Caco-2 (cell line): Measurements from ENCODE around the gene PCBD1. TPM values are rescaled to one million over a fixed set of nuclear protein-coding genes. Genes with fewer than 3 reads are reported as not detected.

Experiments
- BruUV-seq: library from RNA; stranded (reverse); fragments of 400-500 nt; replicated peaks from 2 replicates; lab custom pipeline; 2021; lab: Mats Ljungman, UMichigan
- CTCF ChIA-PET: fragments of 300-600 bp; sonication (Branson Sonifier 250); formaldehyde crosslinking; loops from one replicate; lab custom pipeline; 2022; ENCODE audit warnings: antibody characterized with exemption; lab: Charles Lee
- POLR2A ChIA-PET: fragments of 300-600 bp; sonication (Branson Sonifier 250); formaldehyde crosslinking; loops from one replicate; lab custom pipeline; 2022; ENCODE audit warnings: antibody characterized with exemption; lab: Charles Lee
- DNase-seq, 2 experiments: peaks; one replicate each; pipeline versions ENCODE4 v3.0.0 to v3.0.0-alpha.2; 2020 to 2022
- H3K27me3 ChIP-seq: replicated peaks from 2 replicates; pipeline ENCODE4 v1.6.0; 2011; ENCODE audit warnings: low read length; ENCODE audit not compliant: control insufficient read depth, insufficient read depth
- H3K36me3 ChIP-seq: 2 replicates; pipeline ENCODE4 v1.5.1; 2011; ENCODE audit warnings: low read length; ENCODE audit not compliant: control insufficient read depth, insufficient read depth
- H3K4me1 ChIP-seq: fragments of 250-450 bp; sonication (Bioruptor Pico); 2 replicates; pipeline ENCODE4 v1.5.1; 2020; ENCODE audit warnings: mild to moderate bottlenecking
- H3K4me3 ChIP-seq: 2 replicates; pipeline ENCODE4 v1.5.1; 2011; ENCODE audit warnings: low read depth, mild to moderate bottlenecking, control low read depth, low read length
- H3K9me3 ChIP-seq: fragments of 250-450 bp; sonication (Bioruptor Pico); 2 replicates; pipeline ENCODE4 v1.5.1; 2020; ENCODE audit warnings: mild to moderate bottlenecking, moderate library complexity
- H3K27ac Mint-ChIP-seq: one replicate; pipeline ENCODE4 v1.8.0; 2022; ENCODE audit warnings: mixed read lengths; ENCODE audit not compliant: unreplicated experiment
- H3K27me3 Mint-ChIP-seq: one replicate; pipeline ENCODE4 v1.8.0; 2022; ENCODE audit warnings: mixed read lengths; ENCODE audit not compliant: insufficient read depth, unreplicated experiment
- H3K36me3 Mint-ChIP-seq: one replicate; pipeline ENCODE4 v1.8.0; 2022; ENCODE audit warnings: mild to moderate bottlenecking, mixed read lengths; ENCODE audit not compliant: insufficient read depth, unreplicated experiment
- H3K4me1 Mint-ChIP-seq: one replicate; pipeline ENCODE4 v1.8.0; 2022; ENCODE audit warnings: low read depth, mixed read lengths; ENCODE audit not compliant: unreplicated experiment
- H3K4me3 Mint-ChIP-seq: one replicate; pipeline ENCODE4 v1.8.0; 2022; ENCODE audit warnings: mild to moderate bottlenecking, moderate library complexity, mixed read lengths; ENCODE audit not compliant: unreplicated experiment
- H3K9me3 Mint-ChIP-seq: one replicate; pipeline ENCODE4 v1.8.0; 2022; ENCODE audit warnings: mixed read lengths; ENCODE audit not compliant: unreplicated experiment
- CTCF ChIP-seq, 2 experiments: fragments of 200-600 bp in 1 of 2; IDR thresholded peaks; 1 replicate in 1 of 2; 2 replicates in 1 of 2; pipeline versions ENCODE4 v1.5.1 to v1.8.0; 2011 to 2022; ENCODE audit warnings: antibody characterized with exemption in 1 of 2, control low read depth in 1 of 2, inconsistent platforms in 1 of 2, low read depth in 1 of 2, low read length in 1 of 2, mild to moderate bottlenecking in 1 of 2, moderate library complexity in 1 of 2; ENCODE audit not compliant: insufficient read depth in 1 of 2, severe bottlenecking in 1 of 2, unreplicated experiment in 1 of 2
- intact Hi-C: fragments of 100-400 bp; cut with micrococcal nuclease; formaldehyde crosslinking; loops from one replicate; pipeline ENCODE4 v1.10.0; 2022; ENCODE audit not compliant: unreplicated experiment
- total RNA-seq: library from RNA; stranded (reverse); gene quantifications from 2 replicates; pipeline ENCODE4 v1.2.3, GENCODE V29; 2022

Gene PCBD1
- total RNA-seq, 1 experiment from 2014 or later, result 252 TPM

- H3K27ac Mint-ChIP-seq, result no peak overlapping the region
- BruUV-seq, result no TSS peak
- H3K9me3 Mint-ChIP-seq, result no peaks in the 10 kb centered on the region
- intact Hi-C loops, result no loop called here
- no peaks in the 10 kb centered on the region for H3K27me3 ChIP-seq
- H3K4me3 Mint-ChIP-seq, result no peak overlapping the region
- H3K27me3 Mint-ChIP-seq, result no peaks in the 10 kb centered on the region
- H3K9me3 ChIP-seq, result no peaks in the 10 kb centered on the region
- H3K4me1 Mint-ChIP-seq, result peaks cover 44% of the 10 kb centered on the region
- no peak for DNase-seq
- H3K36me3 ChIP-seq, result peaks cover 3% of the 10 kb centered on the region; the same call in 1 of the 2 replicates
- ChIA-PET CTCF (no interaction called here), POLR2A (no interaction called here)
- peaks cover 28% of the 10 kb centered on the region for H3K36me3 Mint-ChIP-seq
- no peak overlapping the region for H3K4me3 ChIP-seq
- H3K4me1 ChIP-seq, result peaks cover 49% of the 10 kb centered on the region
- TF ChIP-seq CTCF (IDR thresholded peaks at IDR 0.05; ENCODE audit: insufficient read depth in 1 of 2, low read depth in 1 of 2, low read length in 1 of 2, severe bottlenecking in 1 of 2, unreplicated experiment in 1 of 2), result no peak
Observed at GRCh38 chr10:70834021-70834420, 54.3 kb downstream of the PCBD1 start.

DNA sequence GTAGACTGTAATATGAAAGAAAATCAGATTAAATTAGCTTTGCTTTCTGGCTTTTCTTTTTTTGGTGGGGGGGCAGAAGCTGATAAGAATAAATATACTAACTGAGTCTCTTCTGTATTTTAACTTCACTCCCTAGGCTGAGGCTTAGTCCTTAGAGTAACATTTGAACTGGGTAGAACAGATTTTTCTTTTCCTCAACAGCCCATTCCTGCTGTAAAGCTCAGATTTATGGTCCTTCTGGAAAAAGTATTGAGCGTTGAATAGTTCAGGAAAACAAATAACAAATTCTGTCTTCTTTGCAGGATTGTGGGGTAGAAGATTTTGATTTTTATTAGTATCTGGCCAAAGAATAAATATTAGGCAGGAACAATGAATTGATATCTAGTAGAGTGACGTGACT lies 54.8 kb downstream of the PCBD1 start:
- BruUV-seq, result no TSS peak
- H3K27me3 Mint-ChIP-seq, result no peaks in the 10 kb centered on the region
- no peak overlapping the region for H3K27ac Mint-ChIP-seq
- H3K27me3 ChIP-seq, result no peaks in the 10 kb centered on the region
- H3K4me1 ChIP-seq, result peaks cover 53% of the 10 kb centered on the region
- DNase-seq, result no peak
- H3K36me3 ChIP-seq, result peaks cover 3% of the 10 kb centered on the region; the same call in 1 of the 2 replicates
- H3K9me3 Mint-ChIP-seq, result no peaks in the 10 kb centered on the region
- ChIA-PET CTCF (no interaction called here), POLR2A (no interaction called here)
- intact Hi-C loops, result no loop called here
- H3K4me3 Mint-ChIP-seq, result no peak overlapping the region
- H3K9me3 ChIP-seq, result no peaks in the 10 kb centered on the region
- no peak for TF ChIP-seq CTCF (IDR thresholded peaks at IDR 0.05; ENCODE audit: insufficient read depth in 1 of 2, low read depth in 1 of 2, low read length in 1 of 2, severe bottlenecking in 1 of 2, unreplicated experiment in 1 of 2)
- H3K4me3 ChIP-seq, result no peak overlapping the region
- peaks cover 48% of the 10 kb centered on the region for H3K4me1 Mint-ChIP-seq
- peaks cover 26% of the 10 kb centered on the region for H3K36me3 Mint-ChIP-seq

Other genes with a start within 250 kb of the PCBD1 start
- not detected in 2 replicates for gene ADAMTS14, start 216.1 kb downstream of the PCBD1 start, total RNA-seq
- not detected in 2 replicates for gene TBATA, start 103.2 kb downstream of the PCBD1 start, total RNA-seq
- gene SGPL1, start 72.6 kb downstream of the PCBD1 start, total RNA-seq, result 121 and 127 TPM in 2 replicates